ENCODE data around the gene GLB1L3.

DNA sequence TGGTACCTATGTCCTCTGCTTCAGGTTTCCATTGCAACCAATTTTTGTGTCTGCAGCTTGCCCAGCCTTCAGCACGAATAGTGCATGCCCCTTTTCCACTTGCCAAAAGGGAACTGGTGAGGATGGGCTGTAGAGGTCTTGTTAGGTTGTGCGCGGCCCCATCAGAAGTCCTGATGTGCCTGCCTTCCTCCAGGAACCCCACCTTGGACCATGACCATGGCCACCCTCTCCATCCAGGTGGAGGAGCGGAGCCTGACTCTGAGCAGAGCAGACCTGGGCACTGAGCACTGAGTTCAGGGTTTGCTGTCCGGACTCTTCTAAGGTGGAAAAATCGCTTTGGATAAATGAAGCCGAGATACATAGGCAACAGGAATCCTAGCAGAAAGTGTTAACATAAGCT is 62.5 kb downstream of the GLB1L3 start:
- TF ChIP-seq POLR2A (IDR thresholded peaks at IDR 0.05), result no peak
- no peak for TF ChIP-seq CTCF (IDR thresholded peaks at IDR 0.05)

Measured in right lobe of liver (tissue), 4 donors.